Heart left ventricle (tissue), 16 donors: Measurements from ENCODE around the gene ZNF853. TPM values are rescaled to one million over a fixed set of nuclear protein-coding genes. Genes with fewer than 3 reads are reported as not detected.
A peak's percentile ranks its signal among the peaks of the same experiment; 100 is the strongest.
"Not testable (repeated sequence)": the region's sequence is repeated elsewhere in the genome, so short reads cannot be mapped to it uniquely, and the experiment has no call there.

Source experiments
- ATAC-seq, 4 donors: fragments of 200-7000 bp; cut with Tn5 transposase; one replicate each; pipeline ENCODE4 v1.9.1; 2020 to 2022; ENCODE audit warnings: moderate library complexity in 4 of 4, mild to moderate bottlenecking in 3 of 4, moderate number of reproducible peaks in 1 of 4
- DNase-seq, 5 donors: peaks; one replicate each; pipeline ENCODE4 v3.0.0-alpha.2; 2020
- H3K27ac ChIP-seq, 12 donors: fragments of 200-600 bp; sonication (generic) in 4 of 12; one replicate each; pipeline versions ENCODE4 v1.5.0 to v1.8.0; 2016 to 2022; ENCODE audit warnings: mild to moderate bottlenecking in 2 of 12
- H3K27me3 ChIP-seq, 9 donors: fragments of 200-600 bp; sonication (generic) in 2 of 9; one replicate each; pipeline versions ENCODE4 v1.5.1 to v1.8.0; 2016 to 2022; ENCODE audit warnings: mild to moderate bottlenecking in 3 of 9
- H3K36me3 ChIP-seq, 9 donors: fragments of 200-600 bp; sonication (generic) in 2 of 9; one replicate each; pipeline versions ENCODE4 v1.5.0 to v1.8.0; 2018 to 2022; ENCODE audit warnings: mild to moderate bottlenecking in 2 of 9
- H3K4me1 ChIP-seq, 12 donors: fragments of 200-600 bp; sonication (generic) in 4 of 12; one replicate each; pipeline versions ENCODE4 v1.5.0 to v1.8.0; 2016 to 2022; ENCODE audit warnings: mild to moderate bottlenecking in 3 of 12
- H3K4me3 ChIP-seq, 12 donors: fragments of 200-600 bp; sonication (generic) in 4 of 12; one replicate each; pipeline versions ENCODE4 v1.5.0 to v1.8.0; 2017 to 2022; ENCODE audit warnings: mild to moderate bottlenecking in 9 of 12, moderate library complexity in 4 of 12
- H3K9me3 ChIP-seq, 12 donors: fragments of 200-600 bp; sonication (generic) in 4 of 12; one replicate each; pipeline versions ENCODE4 v1.5.0 to v1.8.0; 2016 to 2022; ENCODE audit warnings: mild to moderate bottlenecking in 1 of 12
- CTCF ChIP-seq, 12 donors: fragments of 200-600 bp; sonication (generic) in 4 of 12; IDR thresholded peaks; one replicate each; pipeline versions ENCODE4 v1.5.0 to v1.8.0; 2018 to 2022; ENCODE audit warnings: antibody characterized with exemption in 12 of 12, mild to moderate bottlenecking in 5 of 12
- POLR2A ChIP-seq, 2 donors: fragments of 450-650 bp; IDR thresholded peaks; one replicate each; pipeline ENCODE4 v1.6.1; 2017; ENCODE audit warnings: antibody characterized with exemption in 2 of 2, mild to moderate bottlenecking in 2 of 2, moderate library complexity in 2 of 2
- WGBS, 4 donors: extraction: QIAGEN DNeasy Blood & Tissue Kit in 2 of 4; methylation state at CpG; one replicate each; pipeline versions ENCODE4 v1.1.5 to v1.1.7; 2013 to 2018; 5-methylcytosine and 5-hydroxymethylcytosine counted together
- intact Hi-C, 10 donors: fragments of 100-400 bp; cut with DNase I; formaldehyde crosslinking; loops; one replicate each; pipeline versions ENCODE4 v1.11.1 to v1.14.2; 2022
- polyA plus RNA-seq, 2 donors: library from polyadenylated mRNA; stranded (reverse); fragments of 200-250 nt; gene quantifications; one replicate each; pipeline ENCODE4 v1.2.3, GENCODE V29; 2013
- total RNA-seq, 9 donors: library from RNA; depleted of rRNA in 2 of 9; stranded (reverse); fragments of >200 nt in 2 of 9; fragmentation: NEBNext Ultra II Directional in 3 of 9; extraction: Animal tissue kit (Norgen Biotek cat#: 25700) in 3 of 9; gene quantifications; one replicate each; pipeline versions ENCODE4 v1.1.0 to v1.2.4, GENCODE V29; 2016 to 2023
- donor health status: ischemic (EF 13 %, LVEDD 7.1; RV severe dilation, severe dysfunction).
- donor health status: healthy with polysubstance abuse.
- donor health status: DM: no; HTN: yes; CAD: no.
- donor health status: DM: no; HTN: no; CAD: no.
- donor health status: ischemic (EF 25% LVEDD 6.9; RV normal size, moderate dysfunction).
- donor health status: ischemic (EF 25% LVEDD 5.7; RV mildly dilated, moderate dysfunction).
- donor health status: healthy.
- donor health status: DM: yes; HTN: yes; CAD: no.
- donor health status: ischemic (EF 35%, LVEDD 5.7; RV mildly dilated, moderate dysfunction).
- donor health status: nonischemic (EF 11% LVEDD 7.7; RV severe dilation, severe dysfunction).
- donor health status: DM: yes; HTN: yes; CAD: no.
- donor health status: PGD.
- donor health status: ischemic (EF 29% LVEDD 5.4; RV normal size, mild dysfunction).
- donor health status: nonischemic (EF 23%, LVEDD 6.1; RV moderate dilation, normal function).

Gene ZNF853
- total and polyA plus RNA-seq, 11 donors: 3.1 to 27.8 (median 11.5) TPM

GRCh38 chr7:6577369-6578113 is 37.9 kb upstream of the ZNF853 start, which contains the start of gene ZDHHC4:
Gene ZDHHC4, plus strand, starts transcription at chr7:6577454. Its CDS starts 3,108 bp downstream, at chr7:6580562.
- WGBS, 4 donors: 17 to 24% (median 20%) methylated on average over 42 to 51 of the region's 51 CpGs
- peak within 1 kb of the TSS; percentile 5 to 93 (median 72) for H3K4me3 ChIP-seq

GRCh38 chr7:6578114-6579084 is 37.0 kb upstream of the ZNF853 start:
- peak overlapping the region in 11 of 12 donors; percentile 56 to 93 (median 72) for H3K4me3 ChIP-seq
- TF ChIP-seq POLR2A (IDR thresholded peaks at IDR 0.05) (no peak), CTCF (IDR thresholded peaks at IDR 0.05) (no peak)
- H3K27ac ChIP-seq: peak overlapping the region in 10 of 12 donors; percentile 87 to 98 (median 94)
- H3K27me3 ChIP-seq: no peaks in the 10 kb centered on the region
- H3K9me3 ChIP-seq: no peaks in the 10 kb centered on the region
- ATAC-seq: no peak
- 81 to 86% (median 86%) methylated on average over 17 to 18 of the region's 18 CpGs for WGBS, 4 donors
- H3K36me3 ChIP-seq: peaks cover 0 to 39% (median 31%) of the 10 kb centered on the region in 9 donors
- intact Hi-C loops: loop anchor here in 3 of 10 donors (5.0 to 10.0 kb wide), 3 partner anchors 64 to 154 kb away; partner anchors contain the start of gene ZNF12 (in 1 of the 3)
- H3K4me1 ChIP-seq: peaks cover 0 to 16% (median 5%) of the 10 kb centered on the region in 12 donors
- DNase-seq: peak in 1 of 5 donors; percentile 41

More at GRCh38 chr7:6577369-6578113, 37.9 kb upstream of the ZNF853 start, which contains the start of gene ZDHHC4:
- ATAC-seq (peak; percentile 97 to 99 (median 98)), DNase-seq (peak; percentile 91 to 96 (median 94))
- H3K36me3 ChIP-seq: peaks cover 0 to 31% (median 25%) of the 10 kb centered on the region in 9 donors
- intact Hi-C loops: loop anchor here in 4 of 10 donors (1.0 to 10.0 kb wide), 4 partner anchors 12 to 155 kb away; partner anchors contain the start of gene ZNF12 (in 1 of the 4)
- no peaks in the 10 kb centered on the region for H3K9me3 ChIP-seq
- TF ChIP-seq CTCF (IDR thresholded peaks at IDR 0.05) (peak in 1 of 12 donors; percentile 18), POLR2A (IDR thresholded peaks at IDR 0.05) (peak; percentile 61 to 88)
- peaks cover 0 to 16% (median 5%) of the 10 kb centered on the region in 12 donors for H3K4me1 ChIP-seq
- no peaks in the 10 kb centered on the region for H3K27me3 ChIP-seq
- peak within 1 kb of the TSS; percentile 87 to 98 (median 92) for H3K27ac ChIP-seq

DNA sequence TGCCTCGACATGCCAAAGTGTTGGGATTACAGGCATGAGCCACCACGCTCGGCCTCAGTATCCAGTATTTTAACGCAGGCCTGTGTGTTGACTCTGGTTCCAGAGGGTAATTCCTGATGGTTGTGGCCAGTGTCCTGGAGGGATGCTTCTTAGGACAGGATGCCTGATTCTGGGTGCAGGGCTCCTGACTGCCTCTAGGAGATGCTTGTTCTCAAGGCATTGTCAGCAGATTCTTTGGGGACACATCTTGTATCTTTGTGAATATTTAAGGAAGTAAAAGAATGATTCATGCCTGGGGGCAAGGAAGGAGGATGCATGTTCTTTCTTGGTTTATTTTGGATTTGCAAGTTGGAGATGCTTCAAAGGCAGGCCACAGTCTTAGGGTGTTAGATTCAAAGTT is 36.0 kb upstream of the ZNF853 start:
- H3K9me3 ChIP-seq: no peaks in the 10 kb centered on the region
- TF ChIP-seq POLR2A (IDR thresholded peaks at IDR 0.05) (no peak), CTCF (IDR thresholded peaks at IDR 0.05) (peak in 1 of 12 donors; percentile 9)
- peaks cover 0 to 50% (median 39%) of the 10 kb centered on the region in 9 donors for H3K36me3 ChIP-seq
- peaks cover 0 to 16% (median 5%) of the 10 kb centered on the region in 12 donors for H3K4me1 ChIP-seq
- WGBS, 4 donors: 89 to 94% (median 92%) methylated on average over 4 of the region's 4 CpGs
- DNase-seq: no peak
- H3K4me3 ChIP-seq: no peak overlapping the region
- no peak for ATAC-seq
- no peaks in the 10 kb centered on the region for H3K27me3 ChIP-seq
- intact Hi-C loops: loop anchor here in 3 of 10 donors (5.0 to 10.0 kb wide), 3 partner anchors 65 to 153 kb away; partner anchors contain the start of gene ZNF12 (in 1 of the 3)
- no peak overlapping the region for H3K27ac ChIP-seq

- intact Hi-C loops, H3K9me3 ChIP-seq, H3K27me3 ChIP-seq, H3K4me3 ChIP-seq, H3K27ac ChIP-seq, DNase-seq, ATAC-seq: not testable (repeated sequence)
- Histone ChIP-seq H3K36me3 (peaks cover 0 to 82% (median 67%) of the 10 kb centered on the region in 9 donors), H3K4me1 (peaks cover 0 to 15% (median 9%) of the 10 kb centered on the region in 12 donors)
- 87 to 95% (median 91%) methylated on average over 8 of the region's 8 CpGs for WGBS, 4 donors
These were observed 29.5 kb upstream of the ZNF853 start for GRCh38 chr7:6585746-6586432.
